K562 (cell line): ENCODE data around the gene UCHL1. TPM values are rescaled to one million over a fixed set of nuclear protein-coding genes. Genes with fewer than 3 reads are reported as not detected.

Experiments
- ATF3 ChIP-seq, 2 experiments: fragments of 450-650 bp in 1 of 2; sonication (generic) in 1 of 2; formaldehyde crosslinking in 1 of 2; IDR thresholded peaks in 1 of 2; conservative IDR thresholded peaks in 1 of 2; 2 replicates each; pipeline versions ENCODE4 v1.6.1 to v1.8.1; 2016 to 2023; ENCODE audit warnings: mild to moderate bottlenecking in 2 of 2, moderate library complexity in 2 of 2, inconsistent platforms in 1 of 2, missing genetic modification reagents in 1 of 2
- CBX3 ChIP-seq, 2 experiments: IDR thresholded peaks; 1 replicate in 1 of 2; 2 replicates in 1 of 2; pipeline ENCODE4 v1.6.1; 2012; ENCODE audit warnings: inconsistent platforms in 2 of 2, low read length in 2 of 2, borderline replicate concordance in 1 of 2, control low read depth in 1 of 2
- CEBPB ChIP-seq: fragments of 450-650 bp; IDR thresholded peaks from 2 replicates; pipeline ENCODE4 v1.6.1; 2016; ENCODE audit warnings: missing genetic modification characterization, missing compliant biosample characterization
- FOXK1 ChIP-seq: sonication (generic); formaldehyde crosslinking; IDR thresholded peaks from 2 replicates; pipeline ENCODE4 v1.8.0; 2022; ENCODE audit warnings: missing genetic modification reagents, mild to moderate bottlenecking, borderline replicate concordance
- HEY1 ChIP-seq: fragments of 250-450 bp; sonication (Bioruptor Pico); IDR thresholded peaks from 2 replicates; pipeline ENCODE4 v1.5.0; 2020; ENCODE audit warnings: mild to moderate bottlenecking, moderate library complexity, borderline replicate concordance
- HMGN3 ChIP-seq: IDR thresholded peaks from 2 replicates; pipeline ENCODE4 v1.6.1; 2011; ENCODE audit warnings: borderline replicate concordance, low read depth, mild to moderate bottlenecking, mixed read lengths, low read length; ENCODE audit not compliant: insufficient read length; ENCODE audit errors: extremely low read depth
- L3MBTL2 ChIP-seq: fragments of 450-650 bp; IDR thresholded peaks from 2 replicates; pipeline ENCODE4 v1.6.1; 2016; ENCODE audit warnings: mild to moderate bottlenecking, moderate library complexity
- LARP7 ChIP-seq: fragments of 450-650 bp; IDR thresholded peaks from 2 replicates; pipeline ENCODE4 v1.6.1; 2016
- MEIS2 ChIP-seq: fragments of 450-650 bp; IDR thresholded peaks from 2 replicates; pipeline ENCODE4 v1.6.1; 2014; ENCODE audit warnings: mild to moderate bottlenecking; ENCODE audit not compliant: partially characterized antibody
- SRSF1 ChIP-seq: fragments of 200-400 bp; formaldehyde crosslinking; IDR thresholded peaks from 2 replicates; pipeline ENCODE4 v1.6.1; 2017; ENCODE audit warnings: mild to moderate bottlenecking, low read depth, low read length, moderate library complexity
- TAL1 ChIP-seq: fragments of 450-650 bp; IDR thresholded peaks from 2 replicates; pipeline ENCODE4 v1.6.1; 2016; ENCODE audit warnings: mild to moderate bottlenecking
- ZBTB17 ChIP-seq: fragments of 450-650 bp; formaldehyde crosslinking; IDR thresholded peaks from 2 replicates; pipeline ENCODE4 v1.4.0; 2020; ENCODE audit warnings: mild to moderate bottlenecking
- ZNF165 ChIP-seq: fragments of 250-450 bp; sonication (Bioruptor Pico); IDR thresholded peaks from 2 replicates; pipeline ENCODE4 v1.4.0; 2020; ENCODE audit warnings: borderline replicate concordance
- ZNF75A ChIP-seq: fragments of 450-650 bp; formaldehyde crosslinking; IDR thresholded peaks from 2 replicates; pipeline ENCODE4 v1.4.0; 2020; ENCODE audit warnings: mild to moderate bottlenecking
- polyA plus RNA-seq, 8 experiments: library from polyadenylated mRNA; depleted of rRNA in 4 of 8; stranded (reverse) in 5 of 8; unstranded in 3 of 8; fragments of >200 nt; fragmentation: Nextera tagmentation in 2 of 8; fragmentation: Illumina TruSeq in 1 of 8; extraction: Ambion mirVana in 2 of 8; extraction: Trizol in 1 of 8; gene quantifications; 2 replicates each; pipeline versions ENCODE4 v1.2.1 to v1.2.3, GENCODE V29; 2011 to 2014; ENCODE audit warnings: inconsistent platforms in 1 of 8, missing spikeins in 1 of 8
- total RNA-seq, 7 experiments: library from RNA; depleted of rRNA in 6 of 7; stranded (reverse); fragments of >200 nt in 6 of 7; fragmentation: Illumina TruSeq in 2 of 7; extraction: Trizol in 2 of 7; gene quantifications; 2 replicates each; pipeline versions ENCODE4 v1.2.1 to v1.2.3, GENCODE V29; 2011 to 2021; ENCODE audit warnings: low replicate concordance in 1 of 7
- TF ChIP-seq, protein P1 (sequence below), 2 experiments: IDR thresholded peaks; 2 replicates each; pipeline ENCODE4 v1.6.1; 2012; ENCODE audit warnings: improper control_type of control experiment in 2 of 2, low read depth in 2 of 2, low read length in 2 of 2, borderline replicate concordance in 1 of 2

Gene UCHL1
- total and polyA plus RNA-seq, 9 of the 15 experiments (the other 6 are each of a cell fraction or from before 2014, with no cell fraction given), result 0.42 TPM; not detected in 8

GRCh38 chr4:41207291-41207831 is 49.4 kb upstream of the UCHL1 start (continued):
- no peak for TF ChIP-seq ZNF165 (CRISPR knock-in tag)
- no peak for TF ChIP-seq SRSF1
- peak; percentile 82 for TF ChIP-seq MEIS2
- no peak for TF ChIP-seq CBX3 (IDR thresholded peaks at IDR 0.05; ENCODE audit: borderline replicate concordance in 1 of 2, low read length in 2 of 2)
- no peak for TF ChIP-seq ZBTB17 (CRISPR knock-in tag)
- no peak for TF ChIP-seq ZNF75A (CRISPR knock-in tag)
- TF ChIP-seq HEY1 (CRISPR knock-in tag), result no peak
- TF ChIP-seq, protein P1, sequence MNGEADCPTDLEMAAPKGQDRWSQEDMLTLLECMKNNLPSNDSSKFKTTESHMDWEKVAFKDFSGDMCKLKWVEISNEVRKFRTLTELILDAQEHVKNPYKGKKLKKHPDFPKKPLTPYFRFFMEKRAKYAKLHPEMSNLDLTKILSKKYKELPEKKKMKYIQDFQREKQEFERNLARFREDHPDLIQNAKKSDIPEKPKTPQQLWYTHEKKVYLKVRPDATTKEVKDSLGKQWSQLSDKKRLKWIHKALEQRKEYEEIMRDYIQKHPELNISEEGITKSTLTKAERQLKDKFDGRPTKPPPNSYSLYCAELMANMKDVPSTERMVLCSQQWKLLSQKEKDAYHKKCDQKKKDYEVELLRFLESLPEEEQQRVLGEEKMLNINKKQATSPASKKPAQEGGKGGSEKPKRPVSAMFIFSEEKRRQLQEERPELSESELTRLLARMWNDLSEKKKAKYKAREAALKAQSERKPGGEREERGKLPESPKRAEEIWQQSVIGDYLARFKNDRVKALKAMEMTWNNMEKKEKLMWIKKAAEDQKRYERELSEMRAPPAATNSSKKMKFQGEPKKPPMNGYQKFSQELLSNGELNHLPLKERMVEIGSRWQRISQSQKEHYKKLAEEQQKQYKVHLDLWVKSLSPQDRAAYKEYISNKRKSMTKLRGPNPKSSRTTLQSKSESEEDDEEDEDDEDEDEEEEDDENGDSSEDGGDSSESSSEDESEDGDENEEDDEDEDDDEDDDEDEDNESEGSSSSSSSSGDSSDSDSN (IDR thresholded peaks at IDR 0.05; ENCODE audit: borderline replicate concordance in 1 of 2, low read depth in 2 of 2, low read length in 2 of 2), result no peak
- TF ChIP-seq FOXK1 (CRISPR knock-in tag), result no peak
- TF ChIP-seq HMGN3, result no peak
- TF ChIP-seq ATF3 (IDR thresholded peaks at IDR 0.05), result peak; percentile 26; the same call in 1 of the 2 replicates
- no peak for TF ChIP-seq ATF3 (CRISPR knock-in tag; conservative IDR thresholded peaks at IDR 0.05)
- no peak for TF ChIP-seq LARP7
- TF ChIP-seq L3MBTL2, result peak; percentile 29; the same call in 1 of the 2 replicates
- TF ChIP-seq CEBPB (tag), result peak; percentile 72
- no peak for TF ChIP-seq TAL1
